ENCODE results near the gene NUDT3. TPM values are rescaled to one million over a fixed set of nuclear protein-coding genes. Genes with fewer than 3 reads are reported as not detected.

Gene NUDT3
- total RNA-seq, 1 experiment from 2014 or later: 48.4 TPM

GRCh38 chr6:34243901-34244884 is 148.3 kb downstream of the NUDT3 start:
- CTCF ChIA-PET: interaction anchor here (0.6 to 2.1 kb wide), 10 partner anchors 20 to 1389 kb away, joined by 3 to 35 read pairs (median 6); no protein-coding TSS in a partner anchor
- BruUV-seq (replicated peaks): no TSS peak
- H3K9me3 Mint-ChIP-seq (ENCODE audit: low read depth, unreplicated experiment): no peaks in the 10 kb centered on the region
- peaks cover 100% of the 10 kb centered on the region for H3K36me3 Mint-ChIP-seq (ENCODE audit: insufficient read depth, unreplicated experiment)
- peak overlapping the region; percentile 81 for H3K4me3 Mint-ChIP-seq (ENCODE audit: low read depth, unreplicated experiment)
- intact Hi-C loops (cut with micrococcal nuclease; ENCODE audit: unreplicated experiment): loop anchor here (2.0 kb wide), 1 partner anchor 47 kb away; no protein-coding TSS in a partner anchor
- H3K4me1 Mint-ChIP-seq (ENCODE audit: low read depth, unreplicated experiment): peaks cover 94% of the 10 kb centered on the region
- peak; percentile 43 for TF ChIP-seq CTCF (IDR thresholded peaks at IDR 0.05; ENCODE audit: unreplicated experiment)
- H3K27ac Mint-ChIP-seq (ENCODE audit: unreplicated experiment): peak overlapping the region; percentile 97
- peak; percentile 95 for DNase-seq
- no peaks in the 10 kb centered on the region for H3K27me3 Mint-ChIP-seq (ENCODE audit: unreplicated experiment)

- BruUV-seq (replicated peaks): no TSS peak
Measured at GRCh38 chr6:34243131-34243771, 149.2 kb downstream of the NUDT3 start.

GRCh38 chr6:34242252-34243130 is 150.0 kb downstream of the NUDT3 start:
- peaks cover 100% of the 10 kb centered on the region for H3K36me3 Mint-ChIP-seq (ENCODE audit: insufficient read depth, unreplicated experiment)
- BruUV-seq (replicated peaks): no TSS peak
- TF ChIP-seq CTCF (IDR thresholded peaks at IDR 0.05; ENCODE audit: unreplicated experiment): no peak
- CTCF ChIA-PET: interaction anchor here (1.6 kb wide), 1 partner anchor 46 kb away, joined by 6 read pairs; no protein-coding TSS in a partner anchor
- H3K9me3 Mint-ChIP-seq (ENCODE audit: low read depth, unreplicated experiment): no peaks in the 10 kb centered on the region
- intact Hi-C loops (cut with micrococcal nuclease; ENCODE audit: unreplicated experiment): no loop called here
- DNase-seq: no peak
- H3K4me1 Mint-ChIP-seq (ENCODE audit: low read depth, unreplicated experiment): peaks cover 94% of the 10 kb centered on the region
- H3K27ac Mint-ChIP-seq (ENCODE audit: unreplicated experiment): peak overlapping the region; percentile 97
- peak overlapping the region; percentile 81 for H3K4me3 Mint-ChIP-seq (ENCODE audit: low read depth, unreplicated experiment)
- no peaks in the 10 kb centered on the region for H3K27me3 Mint-ChIP-seq (ENCODE audit: unreplicated experiment)

More at GRCh38 chr6:34243131-34243771, 149.2 kb downstream of the NUDT3 start:
- peak overlapping the region; percentile 81 for H3K4me3 Mint-ChIP-seq (ENCODE audit: low read depth, unreplicated experiment)
- H3K9me3 Mint-ChIP-seq (ENCODE audit: low read depth, unreplicated experiment): no peaks in the 10 kb centered on the region
- H3K36me3 Mint-ChIP-seq (ENCODE audit: insufficient read depth, unreplicated experiment): peaks cover 100% of the 10 kb centered on the region
- H3K27me3 Mint-ChIP-seq (ENCODE audit: unreplicated experiment): no peaks in the 10 kb centered on the region
- intact Hi-C loops (cut with micrococcal nuclease; ENCODE audit: unreplicated experiment): no loop called here
- peaks cover 100% of the 10 kb centered on the region for H3K4me1 Mint-ChIP-seq (ENCODE audit: low read depth, unreplicated experiment)
- no peak for TF ChIP-seq CTCF (IDR thresholded peaks at IDR 0.05; ENCODE audit: unreplicated experiment)
- no peak for DNase-seq
- CTCF ChIA-PET: interaction anchor here (0.6 to 2.1 kb wide), 6 partner anchors 20 to 1388 kb away, joined by 4 to 35 read pairs (median 10); no protein-coding TSS in a partner anchor
- peak overlapping the region; percentile 97 for H3K27ac Mint-ChIP-seq (ENCODE audit: unreplicated experiment)
